PC-9 (cell line): ENCODE measurements around the gene TACR2.

Experiments
- EZH2 ChIP-seq: fragments of 200-600 bp; sonication (generic); IDR thresholded peaks from 2 replicates; pipeline ENCODE4 v1.8.0; 2017; ENCODE audit warnings: antibody characterized with exemption, low read depth
- TF ChIP-seq, protein P1 (sequence below): fragments of 200-600 bp; sonication (generic); conservative IDR thresholded peaks from 2 replicates; pipeline ENCODE4 v1.6.1; 2017; ENCODE audit warnings: mixed run types, antibody characterized with exemption, mild to moderate bottlenecking, moderate library complexity

DNA sequence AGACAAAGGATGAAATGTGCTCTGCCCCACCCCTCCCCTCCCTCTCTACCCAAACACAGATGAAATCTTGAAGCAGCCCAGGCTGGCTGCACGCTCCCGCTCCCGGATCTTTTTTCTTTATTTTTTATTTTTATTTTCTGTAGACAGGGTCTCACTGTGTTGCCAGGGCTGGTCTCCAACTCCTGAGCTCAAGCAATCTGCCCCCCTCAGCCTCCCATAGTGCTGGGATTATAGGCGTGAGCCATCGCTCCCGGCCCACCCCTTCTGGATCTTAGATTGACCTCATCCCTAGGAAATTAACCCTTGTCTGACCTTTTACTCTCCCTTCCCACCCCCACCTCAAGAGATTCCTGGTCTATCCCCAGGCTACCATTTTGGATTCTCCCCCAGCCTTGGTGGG is 14.3 kb downstream of the TACR2 start:
- TF ChIP-seq, protein P1, sequence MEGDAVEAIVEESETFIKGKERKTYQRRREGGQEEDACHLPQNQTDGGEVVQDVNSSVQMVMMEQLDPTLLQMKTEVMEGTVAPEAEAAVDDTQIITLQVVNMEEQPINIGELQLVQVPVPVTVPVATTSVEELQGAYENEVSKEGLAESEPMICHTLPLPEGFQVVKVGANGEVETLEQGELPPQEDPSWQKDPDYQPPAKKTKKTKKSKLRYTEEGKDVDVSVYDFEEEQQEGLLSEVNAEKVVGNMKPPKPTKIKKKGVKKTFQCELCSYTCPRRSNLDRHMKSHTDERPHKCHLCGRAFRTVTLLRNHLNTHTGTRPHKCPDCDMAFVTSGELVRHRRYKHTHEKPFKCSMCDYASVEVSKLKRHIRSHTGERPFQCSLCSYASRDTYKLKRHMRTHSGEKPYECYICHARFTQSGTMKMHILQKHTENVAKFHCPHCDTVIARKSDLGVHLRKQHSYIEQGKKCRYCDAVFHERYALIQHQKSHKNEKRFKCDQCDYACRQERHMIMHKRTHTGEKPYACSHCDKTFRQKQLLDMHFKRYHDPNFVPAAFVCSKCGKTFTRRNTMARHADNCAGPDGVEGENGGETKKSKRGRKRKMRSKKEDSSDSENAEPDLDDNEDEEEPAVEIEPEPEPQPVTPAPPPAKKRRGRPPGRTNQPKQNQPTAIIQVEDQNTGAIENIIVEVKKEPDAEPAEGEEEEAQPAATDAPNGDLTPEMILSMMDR: no peak
- TF ChIP-seq EZH2: no peak
